Non-pigmented ciliary epithelial cell (primary cell): ENCODE measurements around the gene IL17RA.

Experiments
- DNase-seq: peaks from one replicate; pipeline ENCODE4 v3.0.0-alpha.2; 2010; ENCODE audit warnings: low read depth

IL17RA gene

DNA sequence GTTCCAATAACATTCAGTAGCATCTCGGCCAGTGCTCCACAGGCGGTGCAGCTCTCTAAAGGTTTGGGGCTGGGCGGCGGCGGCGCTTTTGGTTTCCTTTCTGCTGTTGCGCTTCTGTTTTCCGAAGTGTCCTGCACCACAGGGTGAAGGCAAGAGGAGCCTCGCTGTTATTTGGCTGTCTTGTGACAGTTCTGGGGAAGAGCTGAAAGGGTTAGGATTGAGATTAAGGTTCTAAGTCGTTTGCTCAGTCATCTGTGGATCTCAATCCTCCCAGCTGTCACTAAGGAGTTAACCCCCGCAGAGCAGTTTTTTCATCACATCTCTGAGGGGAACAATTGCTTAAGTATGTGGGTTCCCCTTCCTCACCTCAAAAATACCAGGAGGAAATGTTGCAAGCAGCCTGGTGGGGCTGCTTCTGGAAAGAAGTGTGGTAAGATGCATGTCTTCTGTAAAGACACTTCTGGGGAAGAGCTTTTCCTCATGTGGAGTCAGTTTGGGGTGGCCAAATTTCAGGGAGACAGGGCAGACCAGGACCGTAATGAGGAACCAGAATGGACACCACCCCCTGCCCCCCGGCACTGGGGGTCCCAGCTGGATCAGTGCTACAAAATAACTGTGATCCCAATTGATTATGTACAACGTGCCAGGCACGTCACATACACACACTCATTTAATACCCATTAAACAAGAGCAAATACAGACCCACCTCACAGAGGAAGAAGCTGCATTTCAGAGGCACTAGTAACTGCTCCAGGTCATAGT, 22.2 kb downstream of the IL17RA start:
- no peak for DNase-seq

DNA sequence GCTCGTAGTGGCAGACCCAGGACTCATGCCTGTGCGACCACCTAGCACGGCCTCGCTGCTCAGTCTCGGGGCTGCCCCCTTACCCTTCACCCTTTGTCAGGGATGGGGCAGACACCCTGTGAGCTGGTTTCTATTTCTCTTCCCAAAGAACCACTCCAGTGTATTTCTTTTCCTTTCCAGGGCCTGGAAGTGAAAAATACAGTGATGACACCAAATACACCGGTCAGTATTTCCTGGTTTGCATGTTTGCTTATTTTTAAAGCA, 22.7 kb downstream of the IL17RA start:
- DNase-seq = no peak

DNA sequence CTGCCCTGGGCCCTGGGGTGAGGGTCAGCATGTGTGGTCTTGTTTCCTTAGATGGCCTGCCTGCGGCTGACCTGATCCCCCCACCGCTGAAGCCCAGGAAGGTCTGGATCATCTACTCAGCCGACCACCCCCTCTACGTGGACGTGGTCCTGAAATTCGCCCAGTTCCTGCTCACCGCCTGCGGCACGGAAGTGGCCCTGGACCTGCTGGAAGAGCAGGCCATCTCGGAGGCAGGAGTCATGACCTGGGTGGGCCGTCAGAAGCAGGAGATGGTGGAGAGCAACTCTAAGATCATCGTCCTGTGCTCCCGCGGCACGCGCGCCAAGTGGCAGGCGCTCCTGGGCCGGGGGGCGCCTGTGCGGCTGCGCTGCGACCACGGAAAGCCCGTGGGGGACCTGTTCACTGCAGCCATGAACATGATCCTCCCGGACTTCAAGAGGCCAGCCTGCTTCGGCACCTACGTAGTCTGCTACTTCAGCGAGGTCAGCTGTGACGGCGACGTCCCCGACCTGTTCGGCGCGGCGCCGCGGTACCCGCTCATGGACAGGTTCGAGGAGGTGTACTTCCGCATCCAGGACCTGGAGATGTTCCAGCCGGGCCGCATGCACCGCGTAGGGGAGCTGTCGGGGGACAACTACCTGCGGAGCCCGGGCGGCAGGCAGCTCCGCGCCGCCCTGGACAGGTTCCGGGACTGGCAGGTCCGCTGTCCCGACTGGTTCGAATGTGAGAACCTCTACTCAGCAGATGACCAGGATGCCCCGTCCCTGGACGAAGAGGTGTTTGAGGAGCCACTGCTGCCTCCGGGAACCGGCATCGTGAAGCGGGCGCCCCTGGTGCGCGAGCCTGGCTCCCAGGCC, 23.7 kb downstream of the IL17RA start:
- no peak for DNase-seq

DNA sequence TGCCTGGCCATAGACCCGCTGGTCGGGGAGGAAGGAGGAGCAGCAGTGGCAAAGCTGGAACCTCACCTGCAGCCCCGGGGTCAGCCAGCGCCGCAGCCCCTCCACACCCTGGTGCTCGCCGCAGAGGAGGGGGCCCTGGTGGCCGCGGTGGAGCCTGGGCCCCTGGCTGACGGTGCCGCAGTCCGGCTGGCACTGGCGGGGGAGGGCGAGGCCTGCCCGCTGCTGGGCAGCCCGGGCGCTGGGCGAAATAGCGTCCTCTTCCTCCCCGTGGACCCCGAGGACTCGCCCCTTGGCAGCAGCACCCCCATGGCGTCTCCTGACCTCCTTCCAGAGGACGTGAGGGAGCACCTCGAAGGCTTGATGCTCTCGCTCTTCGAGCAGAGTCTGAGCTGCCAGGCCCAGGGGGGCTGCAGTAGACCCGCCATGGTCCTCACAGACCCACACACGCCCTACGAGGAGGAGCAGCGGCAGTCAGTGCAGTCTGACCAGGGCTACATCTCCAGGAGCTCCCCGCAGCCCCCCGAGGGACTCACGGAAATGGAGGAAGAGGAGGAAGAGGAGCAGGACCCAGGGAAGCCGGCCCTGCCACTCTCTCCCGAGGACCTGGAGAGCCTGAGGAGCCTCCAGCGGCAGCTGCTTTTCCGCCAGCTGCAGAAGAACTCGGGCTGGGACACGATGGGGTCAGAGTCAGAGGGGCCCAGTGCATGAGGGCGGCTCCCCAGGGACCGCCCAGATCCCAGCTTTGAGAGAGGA, 24.5 kb downstream of the IL17RA start:
- no peak for DNase-seq

DNA sequence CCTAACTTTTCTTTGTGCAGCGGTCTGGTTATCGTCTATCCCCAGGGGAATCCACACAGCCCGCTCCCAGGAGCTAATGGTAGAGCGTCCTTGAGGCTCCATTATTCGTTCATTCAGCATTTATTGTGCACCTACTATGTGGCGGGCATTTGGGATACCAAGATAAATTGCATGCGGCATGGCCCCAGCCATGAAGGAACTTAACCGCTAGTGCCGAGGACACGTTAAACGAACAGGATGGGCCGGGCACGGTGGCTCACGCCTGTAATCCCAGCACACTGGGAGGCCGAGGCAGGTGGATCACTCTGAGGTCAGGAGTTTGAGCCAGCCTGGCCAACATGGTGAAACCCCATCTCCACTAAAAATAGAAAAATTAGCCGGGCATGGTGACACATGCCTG, 25.2 kb downstream of the IL17RA start:
- DNase-seq = no peak

DNA sequence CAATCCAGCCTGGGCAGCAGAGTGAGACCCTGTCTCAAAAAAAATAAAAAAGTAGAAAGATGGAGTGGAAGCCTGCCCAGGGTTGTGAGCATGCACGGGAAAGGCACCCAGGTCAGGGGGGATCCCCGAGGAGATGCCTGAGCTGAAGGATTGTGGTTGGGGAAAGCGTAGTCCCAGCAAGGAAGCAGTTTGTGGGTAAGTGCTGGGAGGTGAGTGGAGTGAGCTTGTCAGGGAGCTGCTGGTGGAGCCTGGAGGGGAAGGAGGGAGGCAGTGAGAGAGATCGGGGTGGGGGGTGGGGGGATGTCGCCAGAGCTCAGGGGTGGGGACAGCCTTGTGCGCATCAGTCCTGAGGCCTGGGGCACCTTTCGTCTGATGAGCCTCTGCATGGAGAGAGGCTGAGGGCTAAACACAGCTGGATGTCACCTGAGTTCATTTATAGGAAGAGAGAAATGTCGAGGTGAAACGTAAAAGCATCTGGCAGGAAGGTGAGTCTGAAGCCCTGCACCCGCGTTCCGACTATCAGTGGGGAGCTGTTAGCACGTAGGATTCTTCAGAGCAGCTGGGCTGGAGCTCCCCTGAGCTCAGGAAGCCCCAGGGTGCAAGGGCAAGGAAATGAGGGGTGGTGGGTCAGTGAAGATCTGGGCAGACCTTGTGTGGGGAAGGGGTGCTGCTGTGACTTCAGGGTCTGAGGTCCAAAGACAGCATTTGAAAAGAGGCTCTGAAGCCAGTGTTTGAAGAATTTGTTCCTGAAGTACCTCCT, 26.2 kb downstream of the IL17RA start:
- DNase-seq = no peak

DNA sequence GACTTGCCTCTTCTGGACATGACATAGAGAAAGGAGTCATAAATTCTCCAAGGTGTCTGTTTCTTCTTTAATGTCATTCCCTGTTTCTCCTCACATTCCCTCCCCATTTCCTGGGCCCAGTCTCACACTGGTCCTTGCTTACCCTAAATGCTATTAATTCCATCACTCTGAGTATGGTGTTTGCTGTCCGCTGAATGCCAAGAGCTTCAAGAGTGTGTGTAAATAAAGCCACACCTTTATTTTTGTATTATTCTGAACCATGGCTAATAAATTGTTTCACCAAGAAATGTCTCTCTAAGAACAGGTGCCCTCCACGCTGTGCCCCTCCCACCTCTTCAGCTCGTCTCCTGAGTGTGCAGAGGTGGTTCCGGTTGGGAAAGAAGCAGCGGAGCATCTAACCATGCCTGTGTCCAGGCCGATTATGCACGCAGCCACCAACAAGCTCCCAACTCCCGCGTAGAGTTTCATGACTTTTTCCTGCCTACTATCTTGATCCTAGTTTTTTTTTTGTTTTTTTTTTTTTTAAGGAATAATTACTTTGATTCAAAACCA, 27.8 kb downstream of the IL17RA start:
- DNase-seq = no peak

DNA sequence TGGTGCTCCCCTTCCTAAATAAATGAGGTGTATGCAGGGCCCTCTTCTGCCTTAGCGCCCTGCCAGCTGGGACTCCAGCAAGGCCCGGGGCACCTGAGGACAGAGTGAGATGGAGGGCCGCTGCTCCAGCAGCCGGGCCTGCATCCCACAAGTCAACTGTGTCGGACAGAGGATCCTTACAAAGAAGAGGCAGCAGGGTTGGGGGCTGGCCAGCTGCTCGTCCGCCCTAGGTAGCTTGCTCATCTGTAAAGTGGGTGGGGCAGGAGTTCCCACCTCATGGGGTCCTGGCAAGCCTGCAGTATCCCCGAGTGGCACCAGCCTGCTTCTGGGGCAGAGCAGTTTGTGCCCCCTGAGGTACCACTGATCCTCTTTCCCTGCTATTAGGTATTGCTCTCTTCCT, 28.8 kb downstream of the IL17RA start:
- no peak for DNase-seq

DNA sequence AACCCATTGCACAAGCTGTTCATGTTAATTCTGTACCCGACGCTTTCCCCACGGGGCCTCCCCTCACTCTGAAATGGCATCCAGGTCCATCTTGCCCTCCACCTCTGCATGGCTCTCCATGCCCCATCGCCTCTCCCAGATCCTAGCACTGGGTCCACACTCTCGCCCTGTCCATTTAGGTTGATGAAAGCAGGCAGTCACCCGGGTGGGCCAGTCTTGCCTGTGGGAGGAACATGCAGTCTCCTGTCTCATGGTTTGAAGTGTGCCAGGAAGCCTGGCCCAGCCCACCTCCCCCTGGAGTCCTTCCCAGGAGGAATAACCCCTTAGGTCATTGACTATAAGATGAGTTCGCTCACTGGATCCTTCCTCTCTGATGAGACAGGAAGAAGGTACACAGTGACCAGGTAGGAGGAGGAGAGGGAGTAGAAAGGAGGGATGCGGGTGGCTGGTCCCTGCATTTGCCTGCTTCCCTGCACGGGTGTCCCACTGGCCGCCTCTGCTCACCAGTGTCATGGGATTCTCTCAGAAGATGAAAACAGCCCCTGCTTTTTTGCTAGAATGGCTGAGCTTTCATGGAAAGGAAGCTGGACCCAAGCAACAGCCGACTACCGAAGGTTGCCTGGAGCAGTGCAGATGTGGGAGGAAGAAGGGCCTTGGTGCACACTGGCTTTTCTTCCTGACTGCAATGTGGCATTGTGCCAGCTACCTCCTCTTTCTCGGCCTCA, 29.5 kb downstream of the IL17RA start:
- no peak for DNase-seq

DNA sequence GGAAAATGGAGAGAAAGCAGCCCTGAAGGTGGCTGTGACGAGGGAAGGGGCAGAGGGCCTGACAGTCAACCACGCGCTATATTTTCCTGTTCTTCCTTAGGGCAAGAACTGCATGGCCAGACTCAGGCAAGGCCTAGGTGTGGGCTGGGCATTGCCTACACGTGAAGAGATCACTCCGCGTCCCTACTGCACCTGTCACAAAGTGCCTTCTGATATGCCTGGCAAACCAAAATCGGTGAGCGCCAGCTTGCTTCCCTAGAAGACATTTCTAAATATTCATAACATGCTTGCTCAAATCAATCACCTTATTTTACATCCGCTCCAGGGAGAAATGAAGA, 30.1 kb downstream of the IL17RA start:
- DNase-seq = no peak

DNA sequence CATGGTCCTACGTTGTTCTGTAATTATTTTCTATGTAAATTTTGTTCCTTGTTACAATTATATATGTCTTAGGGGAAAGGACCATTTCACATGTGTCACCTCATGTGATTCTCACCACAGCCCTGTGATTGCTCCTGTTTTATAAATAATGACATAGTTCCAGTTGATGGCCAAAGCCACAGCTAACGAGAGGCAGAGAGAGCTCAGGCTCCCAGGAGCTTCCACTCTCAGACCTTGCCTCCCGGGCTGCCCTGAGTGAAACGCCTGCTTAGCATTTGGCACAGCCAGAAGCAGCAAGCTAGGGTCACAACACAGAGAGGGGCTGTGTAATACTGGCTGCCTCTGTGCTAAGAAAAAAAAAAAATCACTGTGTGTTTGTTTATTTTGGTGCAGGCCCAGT, 30.4 kb downstream of the IL17RA start:
- no peak for DNase-seq

DNA sequence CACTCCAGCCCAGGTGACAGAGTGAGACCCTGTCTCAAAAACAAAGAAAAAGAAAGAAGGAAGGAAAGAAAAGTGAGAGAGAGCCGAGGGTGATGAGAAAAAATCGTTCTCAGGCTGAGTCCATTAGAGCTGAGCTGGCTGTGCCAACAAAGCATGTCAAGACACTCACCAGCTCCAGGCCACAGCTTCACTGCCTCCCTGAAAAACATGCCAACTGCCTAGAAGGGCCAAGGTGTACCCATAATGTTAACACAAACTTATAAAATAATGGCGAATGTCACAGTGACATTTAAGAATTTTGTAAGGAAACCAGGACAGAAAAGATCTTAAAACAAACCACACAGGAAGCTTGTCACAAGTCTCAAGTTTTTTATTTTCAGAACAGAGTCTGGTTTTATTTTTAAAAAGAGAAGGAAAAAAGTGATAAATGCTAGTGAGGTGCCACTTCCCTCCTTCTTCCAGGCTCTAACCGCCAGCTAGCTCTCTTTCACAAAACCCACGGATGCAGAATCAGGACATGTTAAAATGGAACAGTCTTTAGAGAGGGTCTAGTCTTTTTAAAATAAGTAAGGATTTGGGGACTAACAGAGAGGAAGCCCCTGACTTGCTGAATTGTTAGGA, 31.3 kb downstream of the IL17RA start:
- no peak for DNase-seq

DNA sequence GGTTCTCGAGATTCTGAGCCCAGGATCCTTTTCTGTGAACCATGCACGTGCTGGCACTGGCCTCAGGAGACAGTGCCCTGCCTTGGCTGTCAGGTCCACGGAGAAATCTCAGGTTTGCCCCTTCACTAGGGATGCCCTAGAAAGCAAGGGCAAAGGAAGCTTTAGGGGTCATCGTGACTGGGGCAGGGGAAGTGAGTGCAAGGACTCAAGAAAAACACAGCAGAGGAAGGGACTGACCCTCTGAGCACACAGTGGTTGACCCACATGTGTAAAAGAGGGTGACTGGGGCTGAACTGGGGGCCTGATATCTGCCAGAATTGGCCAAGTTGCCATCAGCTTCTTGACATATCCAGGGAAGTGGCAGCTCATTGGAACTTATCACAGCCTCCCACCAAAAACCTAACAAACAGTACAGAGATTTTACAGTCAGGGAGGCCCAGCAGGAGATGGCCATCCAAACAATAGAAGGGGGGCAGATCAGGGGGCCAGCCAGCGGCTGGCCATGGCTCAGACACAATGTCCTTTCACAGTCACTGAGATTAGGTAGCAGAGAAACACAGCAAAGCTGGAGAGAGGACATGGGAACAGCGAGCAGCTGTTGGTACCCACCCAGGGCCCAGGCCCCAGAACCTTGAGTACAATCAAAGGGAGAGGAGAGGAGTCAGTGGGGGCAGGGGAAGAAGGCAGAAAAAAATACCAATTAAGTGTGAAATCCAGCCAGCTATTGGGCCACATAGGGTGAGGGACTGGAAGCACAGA, 32.0 kb downstream of the IL17RA start:
- DNase-seq = no peak

DNA sequence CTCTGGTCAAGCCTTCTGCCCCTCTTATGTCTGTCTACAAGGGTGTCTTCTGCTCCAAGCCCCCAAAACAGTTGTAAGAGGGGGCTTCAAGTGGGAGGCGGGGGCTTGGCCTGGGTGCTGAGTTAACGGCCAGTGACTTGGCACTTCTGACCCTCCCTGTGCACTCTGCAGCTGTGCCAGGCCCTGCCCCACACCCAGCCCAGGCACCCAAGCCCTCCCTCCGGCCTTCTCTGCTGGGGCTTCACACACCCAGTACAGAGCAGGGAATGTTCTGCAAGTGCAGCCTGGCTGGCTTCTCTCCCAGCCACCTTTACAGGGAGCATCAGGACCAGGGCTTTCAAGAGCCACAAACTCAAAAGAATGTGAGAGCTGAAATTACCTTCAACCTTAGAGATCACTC, 32.6 kb downstream of the IL17RA start:
- DNase-seq = no peak

DNA sequence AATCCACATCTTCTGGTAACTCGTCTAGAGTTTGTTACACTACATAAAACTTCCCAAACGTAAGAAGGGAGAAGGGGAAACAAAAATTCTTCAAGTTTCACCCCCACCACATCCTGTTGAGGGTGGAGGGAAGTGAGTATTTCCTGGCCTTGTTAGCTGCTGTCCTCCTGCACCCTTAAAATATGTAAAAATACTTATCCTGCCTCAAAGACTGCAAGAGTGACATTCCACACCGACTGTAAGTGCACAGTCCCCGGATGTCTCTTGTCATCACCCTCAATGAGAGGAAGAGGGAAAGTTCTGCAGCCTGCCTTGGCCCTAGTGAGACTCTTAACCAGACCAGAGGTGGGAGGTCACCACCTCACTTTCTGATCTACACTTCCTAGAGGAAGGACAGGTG, 33.1 kb downstream of the IL17RA start:
- DNase-seq = no peak

DNA sequence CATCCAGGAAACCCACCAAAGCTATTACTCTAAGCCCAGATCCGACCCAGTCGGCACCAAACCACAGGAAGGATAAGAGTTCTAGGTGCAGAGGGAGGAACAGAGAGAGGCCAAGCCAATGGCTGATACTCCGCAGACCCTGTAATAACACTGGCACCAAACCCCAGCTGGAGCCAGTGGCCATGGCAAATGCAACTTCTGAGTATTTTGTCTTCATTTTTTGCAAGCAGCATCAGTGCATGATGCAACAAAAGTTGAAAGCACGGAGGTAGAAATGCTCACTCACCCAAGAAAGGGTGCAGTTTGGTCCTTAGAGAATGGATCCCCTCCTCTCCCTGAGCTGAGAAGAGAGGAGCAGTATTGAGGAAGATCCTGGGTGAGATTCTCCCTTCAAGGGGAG, 33.5 kb downstream of the IL17RA start:
- DNase-seq = no peak

DNA sequence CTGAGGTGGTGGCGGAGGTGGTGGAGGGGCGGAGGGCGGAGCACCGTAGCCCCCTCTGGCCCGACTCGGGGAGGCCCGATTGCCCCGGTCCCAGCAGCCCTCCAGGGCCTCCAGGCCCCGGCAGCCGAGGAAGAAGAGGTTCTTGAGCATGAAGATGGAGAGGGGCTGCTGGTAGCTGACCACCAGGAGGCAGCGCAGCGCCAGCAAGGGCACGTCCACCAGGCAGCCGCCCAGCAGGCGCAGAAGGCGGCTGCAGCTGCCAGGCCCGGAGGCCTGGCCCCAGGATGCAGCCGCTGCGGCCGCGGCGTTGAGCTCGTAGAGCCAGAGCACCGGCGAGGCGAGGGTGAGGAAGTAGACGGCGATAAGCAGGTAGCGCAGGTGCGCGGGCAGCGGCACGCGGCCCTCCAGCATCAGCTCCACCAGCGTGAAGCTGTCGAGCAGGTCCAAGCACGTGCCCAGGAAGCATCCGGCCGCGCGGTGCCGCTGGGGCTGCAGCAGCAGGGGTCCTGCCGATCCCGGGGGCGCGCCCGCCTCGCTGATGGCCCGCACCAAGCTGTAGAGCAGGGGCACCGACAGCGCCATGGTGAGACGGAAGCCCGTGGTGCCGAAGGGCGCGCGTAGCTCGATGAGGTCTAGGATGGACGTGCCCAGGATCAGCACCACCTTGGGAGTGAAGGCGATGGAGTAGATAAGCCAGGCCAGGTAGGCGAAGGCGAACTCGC, 34.8 kb downstream of the IL17RA start:
- DNase-seq = no peak

DNA sequence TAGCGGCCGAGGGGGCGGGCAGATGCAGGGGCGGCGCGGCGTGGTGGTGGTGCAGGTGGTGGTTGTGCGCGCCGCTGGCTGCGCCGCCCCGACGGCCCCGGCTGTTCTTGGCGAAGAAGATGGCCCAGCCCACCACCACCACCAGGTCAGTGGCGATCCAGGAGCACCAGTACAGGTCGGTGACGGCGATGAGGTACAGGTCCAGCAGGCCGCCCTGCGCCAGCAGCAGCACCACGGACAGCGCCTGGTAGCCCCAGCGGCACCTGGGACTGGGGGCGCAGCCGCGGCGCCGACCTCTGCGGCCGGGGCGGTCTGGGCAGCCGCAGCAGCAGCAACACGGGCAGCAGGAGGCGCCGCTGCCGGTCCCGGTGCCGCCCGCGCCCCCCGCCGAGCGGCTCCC, 35.5 kb downstream of the IL17RA start:
- DNase-seq = no peak

DNA sequence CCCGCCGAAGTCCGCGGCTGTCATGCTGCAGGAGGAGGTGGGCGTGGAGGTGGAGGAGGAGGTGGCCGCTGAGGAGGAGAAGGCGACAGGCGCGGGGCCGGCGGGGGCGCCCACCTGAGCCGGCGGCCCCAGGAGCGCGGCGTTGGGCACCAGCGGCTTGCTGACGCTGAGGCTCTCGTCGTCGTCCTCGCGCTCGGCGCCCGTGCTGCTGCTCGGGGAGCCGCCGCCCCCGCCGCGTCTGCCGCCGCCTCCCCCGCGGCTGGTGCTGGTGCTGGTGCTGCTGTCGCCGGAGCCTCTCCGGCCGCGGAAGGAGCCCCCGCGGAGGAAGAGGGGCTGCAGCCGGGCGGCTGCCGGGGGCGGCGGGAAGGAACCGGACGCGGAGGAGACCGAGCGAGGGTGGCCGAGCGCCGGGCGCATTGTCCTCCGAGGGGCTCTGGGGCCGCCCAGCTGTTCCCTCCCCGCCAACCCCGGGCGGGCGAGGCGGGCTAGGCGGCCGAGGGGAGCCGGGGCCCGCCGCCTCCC, 36.0 kb downstream of the IL17RA start:
- no peak for DNase-seq
